Heart right ventricle (tissue), 16 donors: ENCODE data around the gene MRPL42. TPM values are rescaled to one million over a fixed set of nuclear protein-coding genes. Genes with fewer than 3 reads are reported as not detected.
A peak's percentile ranks its signal among the peaks of the same experiment; 100 is the strongest.

Experiments used
- ATAC-seq, 8 donors: fragments of 200-7000 bp; cut with Tn5 transposase; one replicate each; pipeline ENCODE4 v1.9.1; 2020; ENCODE audit warnings: mild to moderate bottlenecking in 8 of 8, moderate library complexity in 8 of 8, moderate number of reproducible peaks in 1 of 8
- DNase-seq, 2 donors: peaks; one replicate each; pipeline ENCODE4 v3.0.0-alpha.2; 2020
- H3K27ac ChIP-seq, 10 donors: fragments of 200-600 bp; sonication (generic) in 2 of 10; one replicate each; pipeline versions ENCODE4 v1.5.0 to v1.8.0; 2020 to 2022; ENCODE audit warnings: mild to moderate bottlenecking in 3 of 10
- H3K27me3 ChIP-seq, 7 donors: fragments of 200-600 bp; one replicate each; pipeline ENCODE4 v1.8.0; 2021 to 2022; ENCODE audit warnings: mild to moderate bottlenecking in 2 of 7
- H3K36me3 ChIP-seq, 9 donors: fragments of 200-600 bp; sonication (generic) in 1 of 9; one replicate each; pipeline versions ENCODE4 v1.5.0 to v1.8.0; 2020 to 2022; ENCODE audit warnings: mild to moderate bottlenecking in 2 of 9
- H3K4me1 ChIP-seq, 9 donors: fragments of 200-600 bp; sonication (generic) in 1 of 9; one replicate each; pipeline versions ENCODE4 v1.5.0 to v1.8.0; 2020 to 2022; ENCODE audit warnings: mild to moderate bottlenecking in 4 of 9
- H3K4me3 ChIP-seq, 10 donors: fragments of 200-600 bp; sonication (generic) in 2 of 10; one replicate each; pipeline versions ENCODE4 v1.5.0 to v1.8.0; 2020 to 2022; ENCODE audit warnings: mild to moderate bottlenecking in 7 of 10, moderate library complexity in 2 of 10
- H3K9me3 ChIP-seq, 11 donors: fragments of 200-600 bp in 10 of 11; sonication (generic) in 2 of 11; one replicate each; pipeline versions ENCODE4 v1.5.0 to v1.8.0; 2013 to 2022; ENCODE audit warnings: mild to moderate bottlenecking in 2 of 11, control low read depth in 1 of 11, moderate library complexity in 1 of 11
- CTCF ChIP-seq, 9 donors: fragments of 200-600 bp; sonication (generic) in 2 of 9; IDR thresholded peaks; one replicate each; pipeline versions ENCODE4 v1.5.0 to v1.8.0; 2021 to 2022; ENCODE audit warnings: antibody characterized with exemption in 9 of 9, mild to moderate bottlenecking in 5 of 9, moderate library complexity in 1 of 9
- WGBS, 2 donors: extraction: QIAGEN DNeasy Blood & Tissue Kit; methylation state at CpG; one replicate each; pipeline ENCODE4 v1.1.7; 2013; ENCODE audit warnings: inconsistent platforms in 1 of 2; 5-methylcytosine and 5-hydroxymethylcytosine counted together
- intact Hi-C, 10 donors: fragments of 100-400 bp; cut with DNase I; formaldehyde crosslinking; loops; one replicate each; pipeline versions ENCODE4 v1.11.1 to v1.14.2; 2022
- polyA plus RNA-seq, 2 donors: library from polyadenylated mRNA; stranded (reverse); fragments of 200-250 nt; gene quantifications; one replicate each; pipeline ENCODE4 v1.2.3, GENCODE V29; 2013
- total RNA-seq, 10 donors: library from RNA; stranded (reverse); fragmentation: NEBNext Ultra II Directional in 3 of 10; extraction: Animal tissue kit (Norgen Biotek cat#: 25700) in 3 of 10; gene quantifications; one replicate each; pipeline versions ENCODE4 v1.2.1 to v1.2.4, GENCODE V29; 2021 to 2023
- donor health status: Arrhythmogenic right ventricular cardiomyopathy.
- donor health status: ischemic (EF 13 %, LVEDD 7.1; RV severe dilation, severe dysfunction).
- donor health status: healthy with polysubstance abuse.
- donor health status: DM: no; HTN: yes; CAD: no.
- donor health status: DM: no; HTN: no; CAD: no.
- donor health status: ischemic (EF 25% LVEDD 6.9; RV normal size, moderate dysfunction).
- donor health status: ischemic (EF 25% LVEDD 5.7; RV mildly dilated, moderate dysfunction).
- donor health status: healthy.
- donor health status: DM: yes; HTN: yes; CAD: no.
- donor health status: Ischemic cardiomyopathy.
- donor health status: ischemic (EF 35%, LVEDD 5.7; RV mildly dilated, moderate dysfunction).
- donor health status: nonischemic (EF 11% LVEDD 7.7; RV severe dilation, severe dysfunction).
- donor health status: DM: yes; HTN: yes; CAD: no.
- donor health status: PGD.
- donor health status: ischemic (EF 29% LVEDD 5.4; RV normal size, mild dysfunction).
- donor health status: nonischemic (EF 23%, LVEDD 6.1; RV moderate dilation, normal function).

The MRPL42 gene
- total and polyA plus RNA-seq, 12 donors, result 17.4 to 59.6 (median 43.9) TPM

GRCh38 chr12:93460902-93461301 lies 6.4 kb upstream of the MRPL42 start:
- H3K4me3 ChIP-seq, result no peak overlapping the region
- no peak for TF ChIP-seq CTCF (IDR thresholded peaks at IDR 0.05)
- DNase-seq (no peak), ATAC-seq (peak in 1 of 8 donors; percentile 16)
- H3K9me3 ChIP-seq, result no peaks in the 10 kb centered on the region
- peaks cover 0 to 17% (median 0%) of the 10 kb centered on the region in 9 donors for H3K4me1 ChIP-seq
- no peak overlapping the region for H3K27ac ChIP-seq
- 61 to 67% methylated on average over 7 of the region's 7 CpGs for WGBS, 2 donors
- intact Hi-C loops, result no loop called here
- no peaks in the 10 kb centered on the region for H3K27me3 ChIP-seq
- no peaks in the 10 kb centered on the region for H3K36me3 ChIP-seq

- DNase-seq, result no peak
- H3K27ac ChIP-seq, result no peak overlapping the region
- WGBS, 2 donors, result 84 to 93% methylated on average over 3 of the region's 3 CpGs
- no peak overlapping the region for H3K4me3 ChIP-seq
- no peaks in the 10 kb centered on the region for H3K9me3 ChIP-seq
- no peaks in the 10 kb centered on the region for H3K36me3 ChIP-seq
- no peak for TF ChIP-seq CTCF (IDR thresholded peaks at IDR 0.05)
- ATAC-seq, result no peak
- peaks cover 0 to 17% (median 0%) of the 10 kb centered on the region in 9 donors for H3K4me1 ChIP-seq
- H3K27me3 ChIP-seq, result no peaks in the 10 kb centered on the region
- intact Hi-C loops, result no loop called here
Measured at GRCh38 chr12:93461503-93461902, 5.8 kb upstream of the MRPL42 start.

- Histone ChIP-seq H3K36me3 (peaks cover 0 to 15% (median 0%) of the 10 kb centered on the region in 9 donors), H3K27me3 (no peaks in the 10 kb centered on the region), H3K4me3 (no peak overlapping the region), H3K27ac (no peak overlapping the region), H3K9me3 (no peaks in the 10 kb centered on the region), H3K4me1 (peaks cover 0 to 34% (median 23%) of the 10 kb centered on the region in 9 donors)
- TF ChIP-seq CTCF (IDR thresholded peaks at IDR 0.05), result no peak
- 96 to 97% methylated on average over 5 of the region's 5 CpGs for WGBS, 2 donors
- ATAC-seq, result no peak
- DNase-seq, result no peak
- intact Hi-C loops, result no loop called here
Measured at GRCh38 chr12:93465841-93466240, 1.5 kb upstream of the MRPL42 start.

GRCh38 chr12:93466625-93467350 lies 526 bp upstream of the MRPL42 start:
- H3K36me3 ChIP-seq, result peaks cover 0 to 24% (median 2%) of the 10 kb centered on the region in 9 donors
- intact Hi-C loops, result no loop called here
- H3K4me3 ChIP-seq, result peak overlapping the region in 8 of 10 donors; percentile 56 to 90 (median 74)
- H3K27ac ChIP-seq, result peak overlapping the region in 7 of 10 donors; percentile 81 to 97 (median 89)
- no peak for TF ChIP-seq CTCF (IDR thresholded peaks at IDR 0.05)
- peaks cover 0 to 33% (median 23%) of the 10 kb centered on the region in 9 donors for H3K4me1 ChIP-seq
- ATAC-seq, result peak in 5 of 8 donors; percentile 25 to 57 (median 30)
- peak; percentile 10 to 15 for DNase-seq
- no peaks in the 10 kb centered on the region for H3K9me3 ChIP-seq
- H3K27me3 ChIP-seq, result no peaks in the 10 kb centered on the region
- 90 to 94% methylated on average over 9 of the region's 9 CpGs for WGBS, 2 donors
